Astrocyte (in vitro differentiated cells and primary cell): Measurements from ENCODE around the gene RNF145. TPM values are rescaled to one million over a fixed set of nuclear protein-coding genes. Genes with fewer than 3 reads are reported as not detected.

Experiments used
- DNase-seq: peaks from one replicate; pipeline ENCODE4 v3.0.0-alpha.2; 2010; ENCODE audit warnings: low read depth
- FAIRE-seq: peaks from 2 replicates; lab custom pipeline; 2011; peaks lifted over from hg19 to GRCh38; lab: Jason Lieb, UNC
- H2AFZ ChIP-seq: 2 replicates; pipeline ENCODE4 v1.6.0; 2012; ENCODE audit warnings: low read depth, low read length, inconsistent platforms
- H3K27ac ChIP-seq: 2 replicates; pipeline ENCODE4 v1.5.1; 2011; ENCODE audit warnings: low read depth, low read length, inconsistent platforms
- H3K27me3 ChIP-seq: 2 replicates; pipeline ENCODE4 v1.6.0; 2011; ENCODE audit warnings: low read length, inconsistent platforms; ENCODE audit not compliant: insufficient read depth
- H3K36me3 ChIP-seq: 2 replicates; pipeline ENCODE4 v1.5.1; 2011; ENCODE audit warnings: low read length, inconsistent platforms; ENCODE audit not compliant: insufficient read depth
- H3K4me1 ChIP-seq: 2 replicates; pipeline ENCODE4 v1.5.1; 2011; ENCODE audit warnings: low read length, inconsistent platforms; ENCODE audit not compliant: insufficient read depth
- H3K4me2 ChIP-seq: 2 replicates; pipeline ENCODE4 v1.6.0; 2012; ENCODE audit warnings: low read length, inconsistent platforms
- H3K4me3 ChIP-seq: 2 replicates; pipeline ENCODE4 v1.5.1; 2011; ENCODE audit warnings: low read depth, mild to moderate bottlenecking, low read length, inconsistent platforms; ENCODE audit not compliant: insufficient read depth
- H3K79me2 ChIP-seq: 2 replicates; pipeline ENCODE4 v1.6.0; 2012; ENCODE audit warnings: mild to moderate bottlenecking, low read length, inconsistent platforms; ENCODE audit not compliant: insufficient read depth
- H3K9ac ChIP-seq: 2 replicates; pipeline ENCODE4 v1.6.0; 2012; ENCODE audit warnings: mild to moderate bottlenecking, low read length, inconsistent platforms
- H3K9me3 ChIP-seq: 2 replicates; pipeline ENCODE4 v1.5.1; 2012; ENCODE audit warnings: low read depth, mild to moderate bottlenecking, low read length, inconsistent platforms; ENCODE audit not compliant: insufficient read depth
- H4K20me1 ChIP-seq: 2 replicates; pipeline ENCODE4 v1.6.0; 2012; ENCODE audit warnings: low read length, inconsistent platforms; ENCODE audit not compliant: insufficient read depth
- H3K27ac Mint-ChIP-seq: one replicate; pipeline ENCODE4 v1.8.0; 2021; ENCODE audit warnings: mild to moderate bottlenecking, mixed read lengths; ENCODE audit not compliant: unreplicated experiment
- H3K27me3 Mint-ChIP-seq: one replicate; pipeline ENCODE4 v1.8.0; 2021; ENCODE audit warnings: low read depth, mixed read lengths; ENCODE audit not compliant: unreplicated experiment
- H3K36me3 Mint-ChIP-seq: one replicate; pipeline ENCODE4 v1.8.0; 2021; ENCODE audit warnings: low read depth, mixed read lengths; ENCODE audit not compliant: unreplicated experiment
- H3K4me1 Mint-ChIP-seq: one replicate; pipeline ENCODE4 v1.8.0; 2021; ENCODE audit warnings: low read depth, mixed read lengths; ENCODE audit not compliant: unreplicated experiment
- H3K4me3 Mint-ChIP-seq: one replicate; pipeline ENCODE4 v1.8.0; 2021; ENCODE audit warnings: mild to moderate bottlenecking, moderate library complexity, mixed read lengths; ENCODE audit not compliant: unreplicated experiment
- H3K9me3 Mint-ChIP-seq: one replicate; pipeline ENCODE4 v1.8.0; 2021; ENCODE audit warnings: mild to moderate bottlenecking, mixed read lengths; ENCODE audit not compliant: unreplicated experiment
- EZH2 ChIP-seq: IDR thresholded peaks from 2 replicates; pipeline ENCODE4 v1.6.1; 2012; ENCODE audit warnings: mild to moderate bottlenecking, low read length, inconsistent platforms; ENCODE audit not compliant: insufficient read depth
- total RNA-seq: library from RNA; stranded (reverse); gene quantifications from 2 replicates; pipeline ENCODE4 v1.2.1, GENCODE V29; 2021
- TF ChIP-seq, protein P1 (sequence below): IDR thresholded peaks from 2 replicates; pipeline ENCODE4 v1.5.1; 2011; ENCODE audit warnings: low read depth, mild to moderate bottlenecking, inconsistent platforms, low read length, moderate library complexity; ENCODE audit not compliant: insufficient read depth

Gene RNF145
- total RNA-seq, 1 donor from 2014 or later: 54.0 TPM

- Mint-ChIP-seq H3K4me3 (no peak overlapping the region), H3K4me1 (no peaks in the 10 kb centered on the region), H3K9me3 (no peaks in the 10 kb centered on the region), H3K27me3 (no peaks in the 10 kb centered on the region), H3K27ac (no peak overlapping the region), H3K36me3 (no peaks in the 10 kb centered on the region)
- Histone ChIP-seq H4K20me1 (no peaks in the 10 kb centered on the region), H3K27ac (no peak overlapping the region), H2AFZ (no peak overlapping the region), H3K27me3 (no peaks in the 10 kb centered on the region), H3K9me3 (no peaks in the 10 kb centered on the region), H3K4me2 (no peak overlapping the region), H3K36me3 (no peaks in the 10 kb centered on the region), H3K79me2 (no peaks in the 10 kb centered on the region), H3K4me1 (peaks cover 4% of the 10 kb centered on the region), H3K9ac (no peak overlapping the region), H3K4me3 (no peak overlapping the region)
- DNase-seq (no peak), FAIRE-seq (no peak)
- TF ChIP-seq, protein P1, sequence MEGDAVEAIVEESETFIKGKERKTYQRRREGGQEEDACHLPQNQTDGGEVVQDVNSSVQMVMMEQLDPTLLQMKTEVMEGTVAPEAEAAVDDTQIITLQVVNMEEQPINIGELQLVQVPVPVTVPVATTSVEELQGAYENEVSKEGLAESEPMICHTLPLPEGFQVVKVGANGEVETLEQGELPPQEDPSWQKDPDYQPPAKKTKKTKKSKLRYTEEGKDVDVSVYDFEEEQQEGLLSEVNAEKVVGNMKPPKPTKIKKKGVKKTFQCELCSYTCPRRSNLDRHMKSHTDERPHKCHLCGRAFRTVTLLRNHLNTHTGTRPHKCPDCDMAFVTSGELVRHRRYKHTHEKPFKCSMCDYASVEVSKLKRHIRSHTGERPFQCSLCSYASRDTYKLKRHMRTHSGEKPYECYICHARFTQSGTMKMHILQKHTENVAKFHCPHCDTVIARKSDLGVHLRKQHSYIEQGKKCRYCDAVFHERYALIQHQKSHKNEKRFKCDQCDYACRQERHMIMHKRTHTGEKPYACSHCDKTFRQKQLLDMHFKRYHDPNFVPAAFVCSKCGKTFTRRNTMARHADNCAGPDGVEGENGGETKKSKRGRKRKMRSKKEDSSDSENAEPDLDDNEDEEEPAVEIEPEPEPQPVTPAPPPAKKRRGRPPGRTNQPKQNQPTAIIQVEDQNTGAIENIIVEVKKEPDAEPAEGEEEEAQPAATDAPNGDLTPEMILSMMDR: no peak
Measured at GRCh38 chr5:159214486-159215271, 5.3 kb upstream of the RNF145 start.

DNA sequence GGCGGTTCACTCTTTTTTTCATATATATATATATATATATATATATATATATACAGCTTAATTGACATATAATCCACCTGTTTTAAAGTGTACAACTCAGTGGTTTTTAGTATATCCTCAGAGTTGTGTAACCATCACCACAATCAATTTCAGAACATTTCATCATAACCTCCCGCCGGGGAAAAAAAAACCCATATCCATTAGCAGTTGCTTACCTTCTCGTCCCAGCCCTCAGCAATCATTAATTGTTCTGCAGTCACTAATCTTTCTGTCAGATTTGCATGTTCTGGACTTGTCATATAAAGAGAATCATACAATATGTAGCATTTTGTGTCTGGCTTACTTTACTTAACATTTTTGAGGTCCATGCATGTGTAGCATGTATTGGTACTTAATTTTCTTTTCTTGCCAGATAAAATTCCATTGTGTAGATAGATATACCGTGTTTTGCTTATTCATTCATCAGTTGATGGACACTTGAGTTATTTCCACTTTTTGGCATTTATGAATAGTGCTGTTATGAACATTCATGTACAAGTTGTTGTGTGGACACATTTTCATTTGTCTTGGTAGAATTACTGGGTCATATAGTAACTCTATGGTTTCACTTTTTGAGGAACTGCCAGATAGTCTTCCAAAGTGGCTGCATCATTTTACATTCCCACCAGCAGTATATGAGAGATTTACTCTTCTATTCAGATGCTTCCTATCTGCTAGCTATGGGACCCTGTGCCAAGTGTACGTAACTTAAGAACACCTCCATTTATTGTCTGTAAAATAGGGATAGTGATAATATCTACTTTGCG lies 3.5 kb upstream of the RNF145 start:
- FAIRE-seq (no peak), DNase-seq (no peak)
- Mint-ChIP-seq H3K36me3 (no peaks in the 10 kb centered on the region), H3K4me3 (no peak overlapping the region), H3K4me1 (no peaks in the 10 kb centered on the region), H3K27me3 (no peaks in the 10 kb centered on the region), H3K9me3 (no peaks in the 10 kb centered on the region), H3K27ac (no peak overlapping the region)
- peaks cover 14% of the 10 kb centered on the region for H3K79me2 ChIP-seq
- no peak overlapping the region for H2AFZ ChIP-seq
- H3K27ac ChIP-seq: no peak overlapping the region
- H4K20me1 ChIP-seq: no peaks in the 10 kb centered on the region
- no peak overlapping the region for H3K4me2 ChIP-seq
- TF ChIP-seq EZH2: no peak
- TF ChIP-seq, protein P1: no peak
- no peaks in the 10 kb centered on the region for H3K9me3 ChIP-seq
- H3K4me3 ChIP-seq: no peak overlapping the region
- H3K36me3 ChIP-seq: no peaks in the 10 kb centered on the region
- peaks cover 4% of the 10 kb centered on the region for H3K4me1 ChIP-seq
- no peaks in the 10 kb centered on the region for H3K27me3 ChIP-seq
- no peak overlapping the region for H3K9ac ChIP-seq
